ENCODE results near the gene CRYAA.

The CRYAA gene

GRCh38 chr21:43206231-43207042 lies 37.6 kb downstream of the CRYAA start:
- TF ChIP-seq ZNF2 (tag by site-specific recombination; IDR thresholded peaks at IDR 0.05) (no peak), ZNF341 (tag by site-specific recombination; IDR thresholded peaks at IDR 0.05; ENCODE audit: low read depth) (no peak), KLF10 (tag by site-specific recombination; IDR thresholded peaks at IDR 0.05) (no peak), KLF16 (tag by site-specific recombination; IDR thresholded peaks at IDR 0.05) (no peak)
- H3K27ac ChIP-seq (ENCODE audit: extremely low read depth, low read depth, low read length): no peak overlapping the region
- H3K9me3 ChIP-seq (ENCODE audit: control insufficient read depth, insufficient read depth, low read depth, low read length): no peaks in the 10 kb centered on the region
- no peaks in the 10 kb centered on the region for H3K4me1 ChIP-seq (ENCODE audit: control insufficient read depth, insufficient read depth, low read length)
- ChIA-PET CTCF (interaction anchor here (1.1 kb wide), 1 partner anchor 439 kb away, joined by 3 read pairs; no protein-coding TSS in a partner anchor), POLR2A (no interaction called here)
- no peak overlapping the region for H3K4me3 ChIP-seq (ENCODE audit: low read depth, low read length)
- no peaks in the 10 kb centered on the region for H3K36me3 ChIP-seq (ENCODE audit: control insufficient read depth in 2 of 2, insufficient read depth in 1 of 2, low read length in 2 of 2)

- CTCF ChIA-PET: interaction anchor here (0.6 to 1.1 kb wide), 2 partner anchors 63 to 439 kb away, joined by 3 read pairs; no protein-coding TSS in a partner anchor
- Histone ChIP-seq H3K36me3 (ENCODE audit: control insufficient read depth in 2 of 2, insufficient read depth in 1 of 2, low read length in 2 of 2) (no peaks in the 10 kb centered on the region), H3K4me3 (ENCODE audit: low read depth, low read length) (no peak overlapping the region), H3K9me3 (ENCODE audit: control insufficient read depth, insufficient read depth, low read depth, low read length) (no peaks in the 10 kb centered on the region), H3K4me1 (ENCODE audit: control insufficient read depth, insufficient read depth, low read length) (no peaks in the 10 kb centered on the region), H3K27ac (ENCODE audit: extremely low read depth, low read depth, low read length) (no peak overlapping the region)
- no peak for TF ChIP-seq ZNF174 (tag by site-specific recombination; IDR thresholded peaks at IDR 0.05)
- no peak for TF ChIP-seq ZNF658 (tag by site-specific recombination; IDR thresholded peaks at IDR 0.05)
- no peak for TF ChIP-seq ZNF146 (tag by site-specific recombination; IDR thresholded peaks at IDR 0.05)
- TF ChIP-seq ZNF571 (tag by site-specific recombination; IDR thresholded peaks at IDR 0.05): no peak
- no peak for TF ChIP-seq ZNF660 (tag by site-specific recombination; IDR thresholded peaks at IDR 0.05)
- TF ChIP-seq, protein P1, sequence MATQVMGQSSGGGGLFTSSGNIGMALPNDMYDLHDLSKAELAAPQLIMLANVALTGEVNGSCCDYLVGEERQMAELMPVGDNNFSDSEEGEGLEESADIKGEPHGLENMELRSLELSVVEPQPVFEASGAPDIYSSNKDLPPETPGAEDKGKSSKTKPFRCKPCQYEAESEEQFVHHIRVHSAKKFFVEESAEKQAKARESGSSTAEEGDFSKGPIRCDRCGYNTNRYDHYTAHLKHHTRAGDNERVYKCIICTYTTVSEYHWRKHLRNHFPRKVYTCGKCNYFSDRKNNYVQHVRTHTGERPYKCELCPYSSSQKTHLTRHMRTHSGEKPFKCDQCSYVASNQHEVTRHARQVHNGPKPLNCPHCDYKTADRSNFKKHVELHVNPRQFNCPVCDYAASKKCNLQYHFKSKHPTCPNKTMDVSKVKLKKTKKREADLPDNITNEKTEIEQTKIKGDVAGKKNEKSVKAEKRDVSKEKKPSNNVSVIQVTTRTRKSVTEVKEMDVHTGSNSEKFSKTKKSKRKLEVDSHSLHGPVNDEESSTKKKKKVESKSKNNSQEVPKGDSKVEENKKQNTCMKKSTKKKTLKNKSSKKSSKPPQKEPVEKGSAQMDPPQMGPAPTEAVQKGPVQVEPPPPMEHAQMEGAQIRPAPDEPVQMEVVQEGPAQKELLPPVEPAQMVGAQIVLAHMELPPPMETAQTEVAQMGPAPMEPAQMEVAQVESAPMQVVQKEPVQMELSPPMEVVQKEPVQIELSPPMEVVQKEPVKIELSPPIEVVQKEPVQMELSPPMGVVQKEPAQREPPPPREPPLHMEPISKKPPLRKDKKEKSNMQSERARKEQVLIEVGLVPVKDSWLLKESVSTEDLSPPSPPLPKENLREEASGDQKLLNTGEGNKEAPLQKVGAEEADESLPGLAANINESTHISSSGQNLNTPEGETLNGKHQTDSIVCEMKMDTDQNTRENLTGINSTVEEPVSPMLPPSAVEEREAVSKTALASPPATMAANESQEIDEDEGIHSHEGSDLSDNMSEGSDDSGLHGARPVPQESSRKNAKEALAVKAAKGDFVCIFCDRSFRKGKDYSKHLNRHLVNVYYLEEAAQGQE (tag by site-specific recombination; IDR thresholded peaks at IDR 0.05): no peak
- TF ChIP-seq MZF1 (tag by site-specific recombination; IDR thresholded peaks at IDR 0.05; ENCODE audit: borderline replicate concordance): no peak
- no peak for TF ChIP-seq ZNF140 (tag by site-specific recombination; IDR thresholded peaks at IDR 0.05)
- TF ChIP-seq, protein P2, sequence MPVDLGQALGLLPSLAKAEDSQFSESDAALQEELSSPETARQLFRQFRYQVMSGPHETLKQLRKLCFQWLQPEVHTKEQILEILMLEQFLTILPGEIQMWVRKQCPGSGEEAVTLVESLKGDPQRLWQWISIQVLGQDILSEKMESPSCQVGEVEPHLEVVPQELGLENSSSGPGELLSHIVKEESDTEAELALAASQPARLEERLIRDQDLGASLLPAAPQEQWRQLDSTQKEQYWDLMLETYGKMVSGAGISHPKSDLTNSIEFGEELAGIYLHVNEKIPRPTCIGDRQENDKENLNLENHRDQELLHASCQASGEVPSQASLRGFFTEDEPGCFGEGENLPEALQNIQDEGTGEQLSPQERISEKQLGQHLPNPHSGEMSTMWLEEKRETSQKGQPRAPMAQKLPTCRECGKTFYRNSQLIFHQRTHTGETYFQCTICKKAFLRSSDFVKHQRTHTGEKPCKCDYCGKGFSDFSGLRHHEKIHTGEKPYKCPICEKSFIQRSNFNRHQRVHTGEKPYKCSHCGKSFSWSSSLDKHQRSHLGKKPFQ (tag by site-specific recombination; IDR thresholded peaks at IDR 0.05): no peak
- no peak for TF ChIP-seq ZNF785 (tag by site-specific recombination; IDR thresholded peaks at IDR 0.05)
- no peak for TF ChIP-seq ZNF76 (tag by site-specific recombination; IDR thresholded peaks at IDR 0.05; ENCODE audit: borderline replicate concordance, low read depth)
- no peak for TF ChIP-seq ZNF600 (tag by site-specific recombination; IDR thresholded peaks at IDR 0.05)
- no peak for TF ChIP-seq ZNF776 (tag by site-specific recombination; IDR thresholded peaks at IDR 0.05; ENCODE audit: borderline replicate concordance)
- TF ChIP-seq, protein P3, sequence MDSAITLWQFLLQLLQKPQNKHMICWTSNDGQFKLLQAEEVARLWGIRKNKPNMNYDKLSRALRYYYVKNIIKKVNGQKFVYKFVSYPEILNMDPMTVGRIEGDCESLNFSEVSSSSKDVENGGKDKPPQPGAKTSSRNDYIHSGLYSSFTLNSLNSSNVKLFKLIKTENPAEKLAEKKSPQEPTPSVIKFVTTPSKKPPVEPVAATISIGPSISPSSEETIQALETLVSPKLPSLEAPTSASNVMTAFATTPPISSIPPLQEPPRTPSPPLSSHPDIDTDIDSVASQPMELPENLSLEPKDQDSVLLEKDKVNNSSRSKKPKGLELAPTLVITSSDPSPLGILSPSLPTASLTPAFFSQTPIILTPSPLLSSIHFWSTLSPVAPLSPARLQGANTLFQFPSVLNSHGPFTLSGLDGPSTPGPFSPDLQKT (IDR thresholded peaks at IDR 0.05; ENCODE audit: borderline replicate concordance, low read depth, low read length): no peak
- no peak for TF ChIP-seq KLF7 (tag by site-specific recombination; IDR thresholded peaks at IDR 0.05; ENCODE audit: borderline replicate concordance)
- no peak for TF ChIP-seq PATZ1 (tag by site-specific recombination; IDR thresholded peaks at IDR 0.05)
- TF ChIP-seq ZNF701 (tag by site-specific recombination; IDR thresholded peaks at IDR 0.05): no peak
- POLR2A ChIA-PET: no interaction called here
Measured at GRCh38 chr21:43207043-43207315, 38.2 kb downstream of the CRYAA start.
